Activated naive CD4-positive, alpha-beta T cell treated with anti-CD3 and anti-CD28 coated beads, Interleukin-2, amount 50 U/mL, for 72 hours (primary cell): ENCODE results near the gene TRIM3. TPM values are rescaled to one million over a fixed set of nuclear protein-coding genes. Genes with fewer than 3 reads are reported as not detected.
"Not testable (repeated sequence)": the region's sequence is repeated elsewhere in the genome, so short reads cannot be mapped to it uniquely, and the experiment has no call there.

Experiments
- ATAC-seq, 2 donors: fragments of 150-1000 bp; cut with Tn5 transposase; 2 replicates each; pipeline ENCODE4 v1.10.0; 2021; ENCODE audit warnings: mild to moderate bottlenecking in 2 of 2, moderate library complexity in 2 of 2
- DNase-seq, 2 donors: peaks; one replicate each; pipeline ENCODE4 v3.0.0; 2021 to 2022; ENCODE audit warnings: low spot score in 2 of 2
- H3K27ac Mint-ChIP-seq, 2 donors: one replicate each; pipeline ENCODE4 v1.8.0; 2022; ENCODE audit warnings: mild to moderate bottlenecking in 2 of 2, mixed read lengths in 2 of 2
- H3K36me3 Mint-ChIP-seq, 2 donors: one replicate each; pipeline ENCODE4 v1.8.0; 2022; ENCODE audit warnings: mixed read lengths in 2 of 2
- H3K9me3 Mint-ChIP-seq, 2 donors: one replicate each; pipeline ENCODE4 v1.8.0; 2022; ENCODE audit warnings: mixed read lengths in 2 of 2
- total RNA-seq, 2 donors: library from RNA; stranded (reverse); gene quantifications; one replicate each; pipeline ENCODE4 v1.2.3, GENCODE V29; 2022

The TRIM3 gene
- total RNA-seq: 10 to 100 TPM in 1 of 2 donors, 1 to 10 TPM in 1; 4.7 to 19.0 TPM

GRCh38 chr11:6473451-6474412, at the start of gene TRIM3:
TRIM3 (minus strand) TSS chr11:6473941; CDS start chr11:6465695, 8,246 bp downstream.
- ATAC-seq (peak; percentile 78 to 83), DNase-seq (peak; percentile 38 to 70)
- H3K9me3 Mint-ChIP-seq: no peaks in the 10 kb centered on the region
- no peaks in the 10 kb centered on the region for H3K36me3 Mint-ChIP-seq
- peak within 1 kb of the TSS; percentile 18 to 53 for H3K27ac Mint-ChIP-seq

- no peak for DNase-seq
- H3K36me3 Mint-ChIP-seq: peaks cover 5 to 24% of the 10 kb centered on the region in 2 donors
- peak; percentile 78 to 93 for ATAC-seq
- peak overlapping the region in 1 of 2 donors; percentile 73 for H3K27ac Mint-ChIP-seq
- H3K9me3 Mint-ChIP-seq: no peaks in the 10 kb centered on the region
These were observed 49.5 kb upstream of the TRIM3 start for GRCh38 chr11:6523253-6523652.

- H3K27ac Mint-ChIP-seq, H3K9me3 Mint-ChIP-seq, ATAC-seq, DNase-seq: not testable (repeated sequence)
- H3K36me3 Mint-ChIP-seq: peaks cover 5 to 21% of the 10 kb centered on the region in 2 donors
These were observed 48.2 kb upstream of the TRIM3 start for GRCh38 chr11:6521946-6522345.

- H3K9me3 Mint-ChIP-seq: no peaks in the 10 kb centered on the region
- ATAC-seq (no peak), DNase-seq (no peak)
- peaks cover 5 to 18% of the 10 kb centered on the region in 2 donors for H3K36me3 Mint-ChIP-seq
- no peak overlapping the region for H3K27ac Mint-ChIP-seq
These were observed 46.5 kb upstream of the TRIM3 start for GRCh38 chr11:6520265-6520664.

- Mint-ChIP-seq H3K27ac (no peak overlapping the region), H3K36me3 (peaks cover 11 to 17% of the 10 kb centered on the region in 2 donors), H3K9me3 (no peaks in the 10 kb centered on the region)
- ATAC-seq (no peak), DNase-seq (no peak)
These were observed 43.1 kb upstream of the TRIM3 start for GRCh38 chr11:6516865-6517264.

GRCh38 chr11:6505577-6506240, 32.0 kb upstream of the TRIM3 start:
- ATAC-seq (peak; percentile 35 to 48), DNase-seq (no peak)
- no peaks in the 10 kb centered on the region for H3K9me3 Mint-ChIP-seq
- H3K27ac Mint-ChIP-seq: no peak overlapping the region
- no peaks in the 10 kb centered on the region for H3K36me3 Mint-ChIP-seq

GRCh38 chr11:6504166-6504565, 30.4 kb upstream of the TRIM3 start:
- no peak for ATAC-seq
- H3K27ac Mint-ChIP-seq: no peak overlapping the region
- no peak for DNase-seq
- H3K36me3 Mint-ChIP-seq: no peaks in the 10 kb centered on the region
- H3K9me3 Mint-ChIP-seq: no peaks in the 10 kb centered on the region

GRCh38 chr11:6502382-6502781, 28.6 kb upstream of the TRIM3 start:
- no peaks in the 10 kb centered on the region for H3K9me3 Mint-ChIP-seq
- no peaks in the 10 kb centered on the region for H3K36me3 Mint-ChIP-seq
- ATAC-seq (no peak), DNase-seq (no peak)
- H3K27ac Mint-ChIP-seq: peak overlapping the region in 1 of 2 donors; percentile 51

GRCh38 chr11:6498544-6498943, 24.8 kb upstream of the TRIM3 start:
- Mint-ChIP-seq H3K27ac (no peak overlapping the region), H3K36me3 (no peaks in the 10 kb centered on the region), H3K9me3 (no peaks in the 10 kb centered on the region)
- peak in 1 of 2 donors; percentile 28 for ATAC-seq
- DNase-seq: no peak

- Mint-ChIP-seq H3K9me3 (no peaks in the 10 kb centered on the region), H3K36me3 (no peaks in the 10 kb centered on the region), H3K27ac (no peak overlapping the region)
- ATAC-seq (no peak), DNase-seq (no peak)
These were observed 24.4 kb upstream of the TRIM3 start for GRCh38 chr11:6498121-6498520.

GRCh38 chr11:6497069-6497839, 23.5 kb upstream of the TRIM3 start, which contains the start of gene DNHD1:
DNHD1 (plus strand) TSS chr11:6497280; CDS start chr11:6498216, 936 bp downstream.
- Mint-ChIP-seq H3K27ac (peak within 1 kb of the TSS in 1 of 2 donors; percentile 23), H3K36me3 (no peaks in the 10 kb centered on the region), H3K9me3 (no peaks in the 10 kb centered on the region)
- no peak for ATAC-seq
- no peak for DNase-seq

- ATAC-seq (no peak), DNase-seq (no peak)
- H3K27ac Mint-ChIP-seq: no peak overlapping the region
- no peaks in the 10 kb centered on the region for H3K36me3 Mint-ChIP-seq
- no peaks in the 10 kb centered on the region for H3K9me3 Mint-ChIP-seq
These were observed 15.6 kb upstream of the TRIM3 start for GRCh38 chr11:6489306-6489705.

- DNase-seq: no peak
- Mint-ChIP-seq H3K9me3 (no peaks in the 10 kb centered on the region), H3K36me3 (no peaks in the 10 kb centered on the region), H3K27ac (no peak overlapping the region)
- ATAC-seq: no peak
These were observed 15.1 kb upstream of the TRIM3 start for GRCh38 chr11:6488821-6489220.

- Mint-ChIP-seq H3K36me3 (peaks cover 3% of the 10 kb centered on the region in 2 donors), H3K27ac (peak overlapping the region in 1 of 2 donors; percentile 16), H3K9me3 (no peaks in the 10 kb centered on the region)
- DNase-seq (no peak), ATAC-seq (no peak)
These were observed 14.6 kb upstream of the TRIM3 start for GRCh38 chr11:6488342-6488741.

- no peak for ATAC-seq
- H3K9me3 Mint-ChIP-seq: no peaks in the 10 kb centered on the region
These were observed 13.2 kb upstream of the TRIM3 start for GRCh38 chr11:6486938-6487337.

GRCh38 chr11:6486256-6486655, 12.5 kb upstream of the TRIM3 start:
- Mint-ChIP-seq H3K9me3 (no peaks in the 10 kb centered on the region), H3K27ac (no peak overlapping the region), H3K36me3 (peaks cover 14 to 22% of the 10 kb centered on the region in 2 donors)
- DNase-seq (no peak), ATAC-seq (no peak)

More at GRCh38 chr11:6486938-6487337, 13.2 kb upstream of the TRIM3 start:
- no peak for DNase-seq
- Mint-ChIP-seq H3K27ac (no peak overlapping the region), H3K36me3 (peaks cover 14 to 16% of the 10 kb centered on the region in 2 donors)
